IMR-90 (cell line): ENCODE data around the gene ZNF600. TPM values are rescaled to one million over a fixed set of nuclear protein-coding genes. Genes with fewer than 3 reads are reported as not detected.

Source experiments
- ATAC-seq: fragments of 200-7000 bp; cut with Tn5 transposase; 2 replicates; pipeline ENCODE4 v1.9.1; 2020; ENCODE audit warnings: low read depth, mild to moderate bottlenecking, moderate library complexity
- BruUV-seq: library from RNA; stranded (reverse); fragments of 400-500 nt; replicated peaks from 2 replicates; lab custom pipeline; 2021; lab: Mats Ljungman, UMichigan
- CTCF ChIA-PET: fragments of 300-600 bp; formaldehyde crosslinking; extraction: SDS; loops from one replicate; lab custom pipeline; 2021; ENCODE audit warnings: antibody characterized with exemption; lab: Yijun Ruan, JAX
- POLR2A ChIA-PET: fragments of 300-600 bp; sonication (Branson Sonifier 250); formaldehyde crosslinking; loops from one replicate; lab custom pipeline; 2022; ENCODE audit warnings: antibody characterized with exemption; ENCODE audit not compliant: unreplicated experiment; lab: Charles Lee
- DNase-seq: peaks from one replicate; pipeline ENCODE4 v3.0.0; 2013
- H2AFZ ChIP-seq: replicated peaks from 2 replicates; pipeline ENCODE3; 2013; ENCODE audit warnings: low read length, mild to moderate bottlenecking; ENCODE audit not compliant: poor library complexity
- H2AK5ac ChIP-seq: 2 replicates; pipeline ENCODE4 v1.6.1; 2013; ENCODE audit warnings: low read depth, low read length, inconsistent platforms
- H2AK9ac ChIP-seq: replicated peaks from 2 replicates; pipeline ENCODE3; 2013; ENCODE audit warnings: mild to moderate bottlenecking, low read depth, low read length, moderate library complexity; ENCODE audit not compliant: poor library complexity
- H2BK120ac ChIP-seq: 2 replicates; pipeline ENCODE4 v1.6.1; 2013; ENCODE audit warnings: low read depth, low read length, inconsistent platforms
- H2BK15ac ChIP-seq: 3 replicates; pipeline ENCODE4 v1.6.1; 2013; ENCODE audit warnings: low read depth, low read length, inconsistent platforms
- H2BK20ac ChIP-seq: 2 replicates; pipeline ENCODE4 v1.6.1; 2013; ENCODE audit warnings: low read depth, mild to moderate bottlenecking, inconsistent platforms, low read length, moderate library complexity
- H2BK5ac ChIP-seq: 2 replicates; pipeline ENCODE4 v1.6.1; 2013; ENCODE audit warnings: mild to moderate bottlenecking, low read depth, low read length, inconsistent platforms; ENCODE audit not compliant: poor library complexity, severe bottlenecking
- H3K14ac ChIP-seq: replicated peaks from 2 replicates; pipeline ENCODE4 v1.6.1; 2013; ENCODE audit warnings: low read depth, low read length, inconsistent platforms
- H3K18ac ChIP-seq: 2 replicates; pipeline ENCODE4 v1.6.1; 2013; ENCODE audit warnings: low read depth, low read length, control low read depth
- H3K23ac ChIP-seq: 2 replicates; pipeline ENCODE4 v1.6.1; 2013; ENCODE audit warnings: low read depth, low read length, inconsistent platforms
- H3K27ac ChIP-seq: 2 replicates; pipeline ENCODE4 v1.5.1; 2013; ENCODE audit warnings: mild to moderate bottlenecking, control low read depth, low read length; ENCODE audit not compliant: insufficient read depth
- H3K27me3 ChIP-seq: 2 replicates; pipeline ENCODE4 v1.6.1; 2013; ENCODE audit warnings: low read length; ENCODE audit not compliant: control insufficient read depth, insufficient read depth
- H3K36me3 ChIP-seq: 2 replicates; pipeline ENCODE4 v1.6.1; 2013; ENCODE audit warnings: low read length, mixed read lengths; ENCODE audit not compliant: control insufficient read depth, insufficient read depth
- H3K4ac ChIP-seq: 2 replicates; pipeline ENCODE4 v1.6.1; 2013; ENCODE audit warnings: low read depth, low read length, inconsistent platforms
- H3K4me1 ChIP-seq: 2 replicates; pipeline ENCODE4 v1.6.1; 2013; ENCODE audit warnings: low read length, mixed read lengths; ENCODE audit not compliant: control insufficient read depth, insufficient read depth
- H3K4me2 ChIP-seq: 2 replicates; pipeline ENCODE4 v1.6.1; 2013; ENCODE audit warnings: low read depth, mild to moderate bottlenecking, control low read depth, low read length, moderate library complexity
- H3K4me3 ChIP-seq: 2 replicates; pipeline ENCODE4 v1.5.1; 2013; ENCODE audit warnings: low read depth, mild to moderate bottlenecking, control low read depth, low read length, moderate library complexity; ENCODE audit not compliant: insufficient read depth
- H3K56ac ChIP-seq: 2 replicates; pipeline ENCODE4 v1.6.1; 2013; ENCODE audit warnings: low read length, inconsistent platforms; ENCODE audit not compliant: insufficient read depth; ENCODE audit errors: extremely low read depth
- H3K79me1 ChIP-seq, 2 experiments: 2 replicates each; pipeline ENCODE4 v1.6.1; 2013; ENCODE audit warnings: low read length in 2 of 2, inconsistent platforms in 1 of 2, low read depth in 1 of 2
- H3K9ac ChIP-seq: 2 replicates; pipeline ENCODE4 v1.6.1; 2013; ENCODE audit warnings: low read depth, low read length, control low read depth
- H3K9me1 ChIP-seq: 2 replicates; pipeline ENCODE4 v1.6.1; 2013; ENCODE audit warnings: low read length, inconsistent platforms; ENCODE audit not compliant: insufficient read depth
- H3K9me3 ChIP-seq: 2 replicates; pipeline ENCODE4 v1.6.1; 2013; ENCODE audit warnings: low read length; ENCODE audit not compliant: control insufficient read depth, insufficient read depth
- H4K20me1 ChIP-seq: 2 replicates; pipeline ENCODE4 v1.6.1; 2013; ENCODE audit warnings: low read length, inconsistent platforms; ENCODE audit not compliant: insufficient read depth
- H4K5ac ChIP-seq: 2 replicates; pipeline ENCODE4 v1.6.1; 2013; ENCODE audit warnings: mild to moderate bottlenecking, low read depth, low read length, control low read depth
- H4K8ac ChIP-seq, 2 experiments: 2 replicates each; pipeline ENCODE4 v1.6.1; 2013; ENCODE audit warnings: low read depth in 2 of 2, low read length in 2 of 2, control low read depth in 1 of 2, inconsistent platforms in 1 of 2
- H4K91ac ChIP-seq: 2 replicates; pipeline ENCODE4 v1.6.1; 2013; ENCODE audit warnings: low read depth, low read length, inconsistent platforms; ENCODE audit not compliant: insufficient read depth
- BHLHE40 ChIP-seq: fragments of 150-350 bp; IDR thresholded peaks from 2 replicates; pipeline ENCODE4 v1.6.1; 2016; ENCODE audit warnings: mild to moderate bottlenecking, low read depth, low read length
- CEBPB ChIP-seq: IDR thresholded peaks from 2 replicates; pipeline ENCODE4 v1.6.1; 2012; ENCODE audit warnings: low read depth, low read length, improper control_type of control experiment
- CHD1 ChIP-seq: IDR thresholded peaks from 2 replicates; pipeline ENCODE4 v1.6.1; 2012; ENCODE audit warnings: low read depth, low read length, improper control_type of control experiment
- FOS ChIP-seq: fragments of 150-350 bp; IDR thresholded peaks from 2 replicates; pipeline ENCODE4 v1.6.1; 2016; ENCODE audit warnings: low read depth, low read length
- MAFK ChIP-seq: IDR thresholded peaks from 2 replicates; pipeline ENCODE4 v1.6.1; 2012; ENCODE audit warnings: low read depth, low read length, improper control_type of control experiment
- MXI1 ChIP-seq: IDR thresholded peaks from 2 replicates; pipeline ENCODE4 v1.6.1; 2012; ENCODE audit warnings: low read depth, mild to moderate bottlenecking, low read length, moderate library complexity, borderline replicate concordance
- NFE2L2 ChIP-seq: fragments of 150-350 bp; IDR thresholded peaks from 2 replicates; pipeline ENCODE4 v1.6.1; 2016; ENCODE audit warnings: low read depth, mild to moderate bottlenecking, low read length
- POLR2A ChIP-seq: IDR thresholded peaks from 2 replicates; pipeline ENCODE4 v1.6.1; 2012; ENCODE audit warnings: mild to moderate bottlenecking, low read depth, low read length
- RCOR1 ChIP-seq: IDR thresholded peaks from 2 replicates; pipeline ENCODE4 v1.6.1; 2012; ENCODE audit warnings: mild to moderate bottlenecking, low read length, improper control_type of control experiment; ENCODE audit not compliant: insufficient replicate concordance
- RFX5 ChIP-seq: IDR thresholded peaks from 2 replicates; pipeline ENCODE4 v1.8.0; 2012; ENCODE audit warnings: low read depth, mild to moderate bottlenecking, low read length, moderate library complexity
- SMC3 ChIP-seq: fragments of 150-350 bp; IDR thresholded peaks from 2 replicates; pipeline ENCODE4 v1.6.1; 2016; ENCODE audit warnings: low read depth, mild to moderate bottlenecking, antibody characterized with exemption, low read length, moderate library complexity
- WGBS, 2 experiments: methylation state at CpG; one replicate each; pipeline versions ENCODE4 v1.1.5 to v1.1.7; 2013; ENCODE audit warnings: missing lambda C conversion rate in 2 of 2; ENCODE audit not compliant: insufficient read length in 1 of 2; ENCODE audit errors: extremely low coverage in 2 of 2; 5-methylcytosine and 5-hydroxymethylcytosine counted together
- dilution Hi-C: fragments of 300-500 bp; cut with HindIII; formaldehyde crosslinking; loops from one replicate; pipeline ENCODE4 v1.14.3; 2018; ENCODE audit warnings: low sequenced_read_pairs; ENCODE audit not compliant: unreplicated experiment
- in situ Hi-C: fragments of 300-500 bp; cut with MboI; formaldehyde crosslinking; loops from 3 replicates; pipeline ENCODE4 v1.14.3; 2019; ENCODE audit warnings: low sequenced_read_pairs, inconsistent platforms, mixed read lengths
- intact Hi-C: fragments of 100-400 bp; cut with micrococcal nuclease; formaldehyde crosslinking; loops from 2 replicates; pipeline ENCODE4 v1.10.0; 2022
- polyA plus RNA-seq, 3 experiments: library from polyadenylated mRNA; depleted of rRNA; stranded (reverse); fragments of >200 nt; gene quantifications; 2 replicates each; pipeline ENCODE4 v1.2.3, GENCODE V29; 2012; ENCODE audit warnings: low replicate concordance in 1 of 3
- total RNA-seq: library from RNA; depleted of rRNA; stranded (reverse); fragments of >200 nt; gene quantifications from 2 replicates; pipeline ENCODE4 v1.2.3, GENCODE V29; 2012
- TF ChIP-seq, protein P1 (sequence below): fragments of 150-350 bp; IDR thresholded peaks from 2 replicates; pipeline ENCODE4 v1.6.1; 2016; ENCODE audit warnings: low read depth, mild to moderate bottlenecking, low read length, moderate library complexity, borderline replicate concordance
- TF ChIP-seq, protein P2 (sequence below): fragments of 150-350 bp; IDR thresholded peaks from 2 replicates; pipeline ENCODE4 v1.6.1; 2017; ENCODE audit warnings: mild to moderate bottlenecking, antibody characterized with exemption, low read length, low read depth
- TF ChIP-seq, protein P3 (sequence below): conservative IDR thresholded peaks from 2 replicates; pipeline ENCODE4 v1.5.1; 2012; ENCODE audit warnings: mild to moderate bottlenecking, low read depth, low read length, improper control_type of control experiment

Gene ZNF600
- total and polyA plus RNA-seq, 2 of the 4 experiments (the other 2 are of a cell fraction), result 4.0 to 4.1 TPM

DNA sequence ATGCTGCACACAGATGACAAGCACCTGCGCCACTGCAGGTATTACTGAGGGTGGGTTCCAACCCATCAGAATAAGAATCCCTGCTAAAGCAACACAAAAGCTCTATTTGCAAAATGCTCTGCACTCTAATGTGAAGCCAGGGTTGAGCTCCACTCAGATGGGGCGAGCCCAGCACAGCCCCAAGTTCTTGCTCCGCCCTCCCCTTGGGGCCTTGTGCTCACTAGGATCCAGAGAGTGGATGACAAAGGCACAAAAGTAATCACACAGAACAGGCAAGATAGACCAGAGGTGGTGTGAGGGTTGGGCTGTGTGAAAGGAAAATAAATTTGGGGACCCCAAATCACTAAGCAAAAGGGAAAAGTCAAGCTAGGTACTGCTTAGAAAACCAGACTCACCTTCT lies 43.5 kb downstream of the ZNF600 start:
- H4K20me1 ChIP-seq, result no peaks in the 10 kb centered on the region
- no peak overlapping the region for H2BK15ac ChIP-seq
- no peak overlapping the region for H4K8ac ChIP-seq
- H3K9me1 ChIP-seq, result no peaks in the 10 kb centered on the region
- H3K79me1 ChIP-seq, result no peaks in the 10 kb centered on the region
- no peak overlapping the region for H3K27ac ChIP-seq
- H3K9me3 ChIP-seq, result no peaks in the 10 kb centered on the region; the same call in 1 of the 2 replicates
- no peak overlapping the region for H4K91ac ChIP-seq
- no peak overlapping the region for H3K9ac ChIP-seq
- no TSS peak for BruUV-seq
- in situ Hi-C loops, result no loop called here
- no peak overlapping the region for H2BK20ac ChIP-seq
- H3K56ac ChIP-seq, result no peak overlapping the region
- H3K14ac ChIP-seq, result no peak overlapping the region
- no peaks in the 10 kb centered on the region for H3K27me3 ChIP-seq
- no peak overlapping the region for H3K23ac ChIP-seq
- no peak overlapping the region for H2AK9ac ChIP-seq
- H2AFZ ChIP-seq, result no peak overlapping the region
- WGBS, 2 experiments, result no CpG with 5 or more reads among the region's 3 CpGs
- H3K4me2 ChIP-seq, result no peak overlapping the region
- TF ChIP-seq CEBPB (no peak), NFE2L2 (no peak), RCOR1 (no peak), POLR2A (no peak), MAFK (no peak), FOS (no peak), MXI1 (no peak), SMC3 (no peak), RFX5 (no peak), BHLHE40 (no peak), CHD1 (no peak)
- TF ChIP-seq, protein P1, sequence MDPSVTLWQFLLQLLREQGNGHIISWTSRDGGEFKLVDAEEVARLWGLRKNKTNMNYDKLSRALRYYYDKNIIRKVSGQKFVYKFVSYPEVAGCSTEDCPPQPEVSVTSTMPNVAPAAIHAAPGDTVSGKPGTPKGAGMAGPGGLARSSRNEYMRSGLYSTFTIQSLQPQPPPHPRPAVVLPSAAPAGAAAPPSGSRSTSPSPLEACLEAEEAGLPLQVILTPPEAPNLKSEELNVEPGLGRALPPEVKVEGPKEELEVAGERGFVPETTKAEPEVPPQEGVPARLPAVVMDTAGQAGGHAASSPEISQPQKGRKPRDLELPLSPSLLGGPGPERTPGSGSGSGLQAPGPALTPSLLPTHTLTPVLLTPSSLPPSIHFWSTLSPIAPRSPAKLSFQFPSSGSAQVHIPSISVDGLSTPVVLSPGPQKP, result no peak
- TF ChIP-seq, protein P2, sequence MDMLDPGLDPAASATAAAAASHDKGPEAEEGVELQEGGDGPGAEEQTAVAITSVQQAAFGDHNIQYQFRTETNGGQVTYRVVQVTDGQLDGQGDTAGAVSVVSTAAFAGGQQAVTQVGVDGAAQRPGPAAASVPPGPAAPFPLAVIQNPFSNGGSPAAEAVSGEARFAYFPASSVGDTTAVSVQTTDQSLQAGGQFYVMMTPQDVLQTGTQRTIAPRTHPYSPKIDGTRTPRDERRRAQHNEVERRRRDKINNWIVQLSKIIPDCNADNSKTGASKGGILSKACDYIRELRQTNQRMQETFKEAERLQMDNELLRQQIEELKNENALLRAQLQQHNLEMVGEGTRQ, result no peak
- TF ChIP-seq, protein P3, sequence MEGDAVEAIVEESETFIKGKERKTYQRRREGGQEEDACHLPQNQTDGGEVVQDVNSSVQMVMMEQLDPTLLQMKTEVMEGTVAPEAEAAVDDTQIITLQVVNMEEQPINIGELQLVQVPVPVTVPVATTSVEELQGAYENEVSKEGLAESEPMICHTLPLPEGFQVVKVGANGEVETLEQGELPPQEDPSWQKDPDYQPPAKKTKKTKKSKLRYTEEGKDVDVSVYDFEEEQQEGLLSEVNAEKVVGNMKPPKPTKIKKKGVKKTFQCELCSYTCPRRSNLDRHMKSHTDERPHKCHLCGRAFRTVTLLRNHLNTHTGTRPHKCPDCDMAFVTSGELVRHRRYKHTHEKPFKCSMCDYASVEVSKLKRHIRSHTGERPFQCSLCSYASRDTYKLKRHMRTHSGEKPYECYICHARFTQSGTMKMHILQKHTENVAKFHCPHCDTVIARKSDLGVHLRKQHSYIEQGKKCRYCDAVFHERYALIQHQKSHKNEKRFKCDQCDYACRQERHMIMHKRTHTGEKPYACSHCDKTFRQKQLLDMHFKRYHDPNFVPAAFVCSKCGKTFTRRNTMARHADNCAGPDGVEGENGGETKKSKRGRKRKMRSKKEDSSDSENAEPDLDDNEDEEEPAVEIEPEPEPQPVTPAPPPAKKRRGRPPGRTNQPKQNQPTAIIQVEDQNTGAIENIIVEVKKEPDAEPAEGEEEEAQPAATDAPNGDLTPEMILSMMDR, result no peak
- no peak overlapping the region for H2BK120ac ChIP-seq
- DNase-seq, result no peak
- no peak overlapping the region for H3K4ac ChIP-seq
- ChIA-PET CTCF (no interaction called here), POLR2A (no interaction called here)
- H2BK5ac ChIP-seq, result no peak overlapping the region
- no peaks in the 10 kb centered on the region for H3K4me1 ChIP-seq
- dilution Hi-C loops, result no loop called here
- intact Hi-C loops, result loop anchor here (10.0 kb wide), 1 partner anchor 208 kb away; no protein-coding TSS in a partner anchor
- H3K4me3 ChIP-seq, result no peak overlapping the region
- no peak overlapping the region for H2AK5ac ChIP-seq
- no peak overlapping the region for H4K5ac ChIP-seq
- no peak for ATAC-seq
- H3K36me3 ChIP-seq, result no peaks in the 10 kb centered on the region
- H3K18ac ChIP-seq, result no peak overlapping the region
